HG03095 (cell line): ENCODE measurements around the gene SRPX2.
"Not testable (repeated sequence)": the region's sequence is repeated elsewhere in the genome, so short reads cannot be mapped to it uniquely, and the experiment has no call there.

Experiments
- ATAC-seq: cut with Tn5 transposase; IDR thresholded peaks from one replicate; pipeline ENCODE4 v1.9.1; 2021; ENCODE audit warnings: moderate library complexity; ENCODE audit not compliant: unreplicated experiment

The SRPX2 gene

DNA sequence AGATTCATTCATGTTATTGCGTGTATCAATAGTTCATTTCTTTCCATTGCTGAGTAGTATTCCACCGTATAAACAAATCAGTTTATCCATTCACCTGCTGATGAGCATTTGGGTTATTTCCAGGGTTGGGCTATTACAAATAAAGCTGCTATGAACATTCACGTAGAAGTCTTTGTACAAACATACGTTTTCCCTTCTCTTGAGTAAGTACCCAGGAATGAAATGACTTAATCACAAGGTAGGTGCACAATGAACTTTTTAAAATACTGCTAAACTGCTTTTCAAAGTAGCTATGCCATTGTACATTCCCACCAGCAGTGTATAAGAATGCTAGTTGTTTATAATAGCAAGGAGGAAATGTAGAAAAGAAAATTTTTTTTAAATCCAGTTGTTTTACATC, 52.0 kb downstream of the SRPX2 start:
- ATAC-seq, result no peak

DNA sequence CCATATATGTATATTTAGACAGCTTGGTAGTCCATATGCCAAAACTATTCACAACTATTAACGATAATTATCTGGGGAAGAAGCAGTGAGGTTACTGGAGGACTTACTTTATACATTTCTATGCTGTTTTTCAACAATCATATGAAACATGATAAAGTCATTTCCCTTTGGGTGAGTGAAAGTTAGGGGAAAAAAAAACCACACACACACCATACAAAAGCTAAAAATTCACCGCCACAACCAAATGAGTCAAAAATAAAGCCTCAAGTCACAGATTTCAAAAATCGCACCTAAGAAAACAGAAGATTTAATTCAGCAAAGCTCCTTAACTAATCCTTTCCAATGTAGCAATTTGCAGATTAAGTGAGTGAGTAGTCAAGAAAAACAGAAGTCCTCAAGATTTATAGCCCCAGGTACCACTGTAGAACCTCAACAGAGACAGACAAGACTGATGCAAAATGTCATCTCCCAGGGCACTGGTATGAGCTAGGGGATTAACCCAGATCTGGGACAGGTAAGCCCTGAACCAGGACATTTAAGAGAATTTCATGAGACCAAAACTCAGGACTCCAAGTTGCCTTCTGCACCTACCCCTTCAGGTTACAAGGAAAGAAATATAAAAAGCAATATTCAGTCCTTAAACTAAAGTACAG, 52.8 kb downstream of the SRPX2 start:
- no peak for ATAC-seq

GRCh38 chrX:100698551-100698950, 54.6 kb downstream of the SRPX2 start:
- ATAC-seq, result no peak

GRCh38 chrX:100700809-100701208, 56.8 kb downstream of the SRPX2 start:
- no peak for ATAC-seq

DNA sequence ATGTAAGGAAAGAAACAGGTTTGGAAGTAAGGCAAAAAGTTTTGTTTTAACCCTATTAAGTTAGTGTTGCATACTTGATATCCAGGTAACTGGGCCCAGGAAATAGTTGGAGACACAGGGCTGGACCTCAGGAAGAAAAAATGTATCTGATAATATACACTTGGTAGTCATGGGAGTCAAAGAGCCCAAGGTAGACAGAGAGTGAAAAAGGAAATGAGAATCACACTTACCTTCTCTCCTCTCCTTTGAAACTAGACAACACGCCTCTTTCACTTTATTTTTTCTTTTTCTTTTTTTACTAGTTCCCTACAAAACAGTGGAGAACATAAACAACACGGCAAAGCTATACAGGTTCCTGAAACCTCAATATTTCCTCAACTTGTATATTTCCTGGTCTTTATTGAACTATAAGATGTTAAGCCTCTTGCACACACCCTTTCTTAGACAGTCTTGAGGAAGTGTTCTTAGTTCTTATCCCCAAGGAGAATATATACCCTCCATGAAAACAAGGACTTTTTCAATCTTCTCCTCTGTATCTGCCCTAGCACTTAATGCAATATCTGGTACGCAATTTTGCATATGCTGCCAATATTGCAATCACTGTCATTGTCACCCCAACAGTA, 60.7 kb downstream of the SRPX2 start:
- ATAC-seq, result no peak

GRCh38 chrX:100710816-100711215, 66.8 kb downstream of the SRPX2 start:
- no peak for ATAC-seq

GRCh38 chrX:100717363-100717762, 73.4 kb downstream of the SRPX2 start:
- ATAC-seq, result no peak

GRCh38 chrX:100719139-100719538, 75.1 kb downstream of the SRPX2 start:
- no peak for ATAC-seq

DNA sequence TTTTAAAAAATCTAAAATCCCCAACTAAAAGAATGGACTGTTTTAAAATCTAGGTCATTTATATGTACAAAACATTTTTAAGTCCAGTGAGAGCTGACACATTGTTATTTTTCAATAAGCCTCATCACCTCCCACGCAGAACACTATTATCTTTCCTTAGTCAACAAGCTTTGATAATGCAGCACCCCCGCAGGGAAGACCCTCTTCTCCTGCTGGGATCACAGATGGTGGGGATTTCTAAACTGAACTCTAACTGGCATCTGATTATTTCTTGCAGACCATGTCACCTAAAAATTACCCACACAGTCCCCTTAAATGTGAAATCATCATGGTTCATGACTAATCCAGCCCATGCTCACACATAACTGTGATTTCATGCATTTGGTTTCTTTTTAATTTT, 76.3 kb downstream of the SRPX2 start:
- ATAC-seq, result no peak

DNA sequence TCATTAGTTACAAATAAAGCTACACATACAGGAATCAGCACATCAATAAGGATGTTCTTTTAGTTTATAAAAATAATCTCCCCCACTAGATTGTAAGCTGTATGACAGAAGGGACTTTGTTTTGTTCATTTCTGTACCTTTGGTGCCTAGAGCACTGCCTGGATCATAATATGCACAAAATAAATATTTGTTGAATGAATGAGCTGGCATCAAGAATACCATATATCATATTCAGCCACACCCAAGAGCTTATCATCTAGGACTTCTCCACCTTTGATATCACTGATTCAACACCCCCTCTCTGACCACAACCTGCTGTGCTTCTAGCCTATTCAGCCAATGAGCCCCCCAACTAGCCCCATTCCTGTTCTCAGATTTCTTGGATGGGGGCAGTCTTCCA, 77.3 kb downstream of the SRPX2 start:
- no peak for ATAC-seq

DNA sequence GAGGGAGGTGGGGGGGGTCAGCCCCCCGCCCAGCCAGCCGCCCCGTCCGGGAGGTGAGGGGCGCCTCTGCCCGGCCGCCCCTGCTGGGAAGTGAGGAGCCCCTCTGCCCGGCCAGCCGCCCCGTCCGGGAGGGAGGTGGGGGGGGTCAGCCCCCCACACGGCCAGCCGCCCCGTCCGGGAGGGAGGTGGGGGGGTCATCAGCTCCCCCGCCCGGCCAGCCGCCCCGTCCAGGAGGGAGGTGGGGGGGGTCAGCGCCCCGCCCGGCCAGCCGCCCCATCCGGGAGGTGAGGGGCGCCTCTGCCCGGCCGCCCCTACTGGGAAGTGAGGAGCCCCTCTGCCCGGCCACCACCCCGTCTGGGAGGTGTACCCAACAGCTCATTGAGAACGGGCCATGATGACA, 80.0 kb downstream of the SRPX2 start:
- ATAC-seq, result not testable (repeated sequence)
